Measurements from ENCODE around the gene EHBP1. TPM values are rescaled to one million over a fixed set of nuclear protein-coding genes. Genes with fewer than 3 reads are reported as not detected.

The EHBP1 gene
- total and polyA plus RNA-seq, 2 donors (not counting 3 experiments of a cell fraction or from before 2014, with no cell fraction given): 8.4 to 34.8 TPM

DNA sequence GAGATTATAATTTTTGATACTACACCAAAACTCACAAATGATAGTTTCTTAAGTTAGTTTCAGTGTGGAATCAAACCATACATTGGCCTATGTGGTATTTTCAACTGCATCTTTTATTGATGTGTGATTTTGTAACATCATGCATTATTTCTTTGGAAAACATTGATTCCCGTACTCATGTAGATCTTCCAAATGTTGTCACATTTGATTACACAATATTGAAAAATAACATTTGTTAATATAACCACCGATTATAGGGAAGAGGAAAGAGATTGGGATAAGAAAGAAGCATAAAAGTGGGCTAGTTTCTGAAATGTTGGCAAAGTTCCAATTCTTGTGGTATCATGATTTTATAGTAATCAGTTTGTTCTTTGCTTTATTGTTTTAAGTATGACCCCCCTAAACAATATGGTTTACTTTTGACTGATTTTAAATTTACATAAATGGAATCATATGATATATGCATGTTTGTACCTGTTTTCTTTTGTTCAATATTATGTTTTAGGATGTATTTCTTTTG, 227.9 kb downstream of the EHBP1 start:
- Histone ChIP-seq H3K36me3 (ENCODE audit: control insufficient read depth in 2 of 2, extremely low read depth in 1 of 2, insufficient read depth in 2 of 2, low read length in 2 of 2) (no peaks in the 10 kb centered on the region), H3K4me1 (ENCODE audit: control insufficient read depth, extremely low read depth, insufficient read depth, low read length) (no peaks in the 10 kb centered on the region), H3K4me3 (replicated peaks in 1 of 3; ENCODE audit: insufficient read depth in 1 of 3, low read depth in 1 of 3, low read length in 3 of 3) (no peak overlapping the region), H3K79me2 (ENCODE audit: control insufficient read depth, insufficient read depth, low read length) (no peaks in the 10 kb centered on the region), H3K9me3 (replicated peaks; ENCODE audit: control insufficient read depth, insufficient read depth, low read length) (no peaks in the 10 kb centered on the region), H2AFZ (ENCODE audit: low read depth, low read length) (no peak overlapping the region), H3K27ac (ENCODE audit: insufficient read depth, low read depth, low read length) (no peak overlapping the region), H4K20me1 (replicated peaks; ENCODE audit: control insufficient read depth, extremely low read depth, insufficient read depth, low read length) (no peaks in the 10 kb centered on the region), H3K9ac (replicated peaks; ENCODE audit: extremely low read depth, insufficient read depth, low read length) (no peak overlapping the region), H3K4me2 (ENCODE audit: insufficient read depth, low read length) (no peak overlapping the region), H3K27me3 (ENCODE audit: control insufficient read depth in 2 of 2, insufficient read depth in 2 of 2, low read length in 2 of 2) (no peaks in the 10 kb centered on the region), H3K9me1 (replicated peaks; ENCODE audit: control insufficient read depth, extremely low read depth, insufficient read depth, low read length) (peaks cover 2% of the 10 kb centered on the region)
- intact Hi-C loops (cut with micrococcal nuclease) (no loop called here), dilution Hi-C loops (cut with MboI; ENCODE audit: extremely low pct_ligation_motif_present, low sequenced_read_pairs) (no loop called here)
- no peak for TF ChIP-seq POLR2A (IDR thresholded peaks at IDR 0.05; ENCODE audit: low read depth, low read length)
- TF ChIP-seq, protein P1, sequence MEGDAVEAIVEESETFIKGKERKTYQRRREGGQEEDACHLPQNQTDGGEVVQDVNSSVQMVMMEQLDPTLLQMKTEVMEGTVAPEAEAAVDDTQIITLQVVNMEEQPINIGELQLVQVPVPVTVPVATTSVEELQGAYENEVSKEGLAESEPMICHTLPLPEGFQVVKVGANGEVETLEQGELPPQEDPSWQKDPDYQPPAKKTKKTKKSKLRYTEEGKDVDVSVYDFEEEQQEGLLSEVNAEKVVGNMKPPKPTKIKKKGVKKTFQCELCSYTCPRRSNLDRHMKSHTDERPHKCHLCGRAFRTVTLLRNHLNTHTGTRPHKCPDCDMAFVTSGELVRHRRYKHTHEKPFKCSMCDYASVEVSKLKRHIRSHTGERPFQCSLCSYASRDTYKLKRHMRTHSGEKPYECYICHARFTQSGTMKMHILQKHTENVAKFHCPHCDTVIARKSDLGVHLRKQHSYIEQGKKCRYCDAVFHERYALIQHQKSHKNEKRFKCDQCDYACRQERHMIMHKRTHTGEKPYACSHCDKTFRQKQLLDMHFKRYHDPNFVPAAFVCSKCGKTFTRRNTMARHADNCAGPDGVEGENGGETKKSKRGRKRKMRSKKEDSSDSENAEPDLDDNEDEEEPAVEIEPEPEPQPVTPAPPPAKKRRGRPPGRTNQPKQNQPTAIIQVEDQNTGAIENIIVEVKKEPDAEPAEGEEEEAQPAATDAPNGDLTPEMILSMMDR (IDR thresholded peaks at IDR 0.05; ENCODE audit: extremely low read depth in 1 of 2, insufficient read depth in 1 of 2, low read depth in 1 of 2, low read length in 2 of 2): no peak
- no peak for TF ChIP-seq MYC (IDR thresholded peaks at IDR 0.05; ENCODE audit: low read depth, low read length)
- no TSS peak for BruUV-seq (replicated peaks)
- FAIRE-seq (no peak), DNase-seq (ENCODE audit: low read depth, low spot score) (no peak)
- POLR2A ChIA-PET: no interaction called here
- CTCF ChIA-PET: no interaction called here

DNA sequence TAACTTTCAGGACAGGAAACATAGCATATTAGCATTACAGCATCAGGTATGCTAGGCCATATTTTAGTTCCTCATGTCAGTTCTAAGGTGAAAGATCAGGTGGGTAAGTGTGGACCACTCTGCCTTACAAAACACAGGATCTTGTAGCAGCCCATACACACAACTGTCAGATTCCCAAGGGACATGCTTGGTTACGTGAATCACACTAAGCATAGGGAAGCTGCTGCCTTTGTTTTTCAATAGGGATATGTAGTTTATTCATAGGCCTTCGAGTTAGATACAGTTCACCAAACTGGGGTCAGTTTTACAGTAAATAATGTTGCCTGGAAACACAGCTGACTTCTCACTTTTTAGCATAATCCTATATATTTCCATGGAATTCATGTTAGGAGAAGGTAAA, 229.0 kb downstream of the EHBP1 start:
- intact Hi-C loops (cut with micrococcal nuclease): no loop called here
- H4K20me1 ChIP-seq (replicated peaks; ENCODE audit: control insufficient read depth, extremely low read depth, insufficient read depth, low read length): no peaks in the 10 kb centered on the region
- POLR2A ChIA-PET: no interaction called here
- no peak overlapping the region for H3K4me3 ChIP-seq (replicated peaks in 1 of 3; ENCODE audit: insufficient read depth in 1 of 3, low read depth in 1 of 3, low read length in 3 of 3)
- DNase-seq (ENCODE audit: low read depth, low spot score): no peak
- H3K36me3 ChIP-seq (ENCODE audit: control insufficient read depth in 2 of 2, extremely low read depth in 1 of 2, insufficient read depth in 2 of 2, low read length in 2 of 2): no peaks in the 10 kb centered on the region
- dilution Hi-C loops (cut with MboI; ENCODE audit: extremely low pct_ligation_motif_present, low sequenced_read_pairs): no loop called here
- H2AFZ ChIP-seq (ENCODE audit: low read depth, low read length): no peak overlapping the region
- TF ChIP-seq POLR2AphosphoS5 (IDR thresholded peaks at IDR 0.05; ENCODE audit: insufficient read depth, low read depth, low read length) (no peak), FOS (IDR thresholded peaks at IDR 0.05; ENCODE audit: borderline replicate concordance, insufficient read depth, low read length) (no peak), EZH2 (IDR thresholded peaks at IDR 0.05; ENCODE audit: borderline replicate concordance, low read depth, low read length, severe bottlenecking) (no peak), GATA2 (IDR thresholded peaks at IDR 0.05; ENCODE audit: insufficient read depth, insufficient read length, low read depth, low read length) (no peak), POLR2A (IDR thresholded peaks at IDR 0.05; ENCODE audit: low read depth, low read length) (no peak), MYC (IDR thresholded peaks at IDR 0.05; ENCODE audit: low read depth, low read length) (no peak), JUN (IDR thresholded peaks at IDR 0.05; ENCODE audit: borderline replicate concordance, insufficient read depth, insufficient read length, low read depth) (no peak)
- TF ChIP-seq, protein P1 (IDR thresholded peaks at IDR 0.05; ENCODE audit: extremely low read depth in 1 of 2, insufficient read depth in 1 of 2, low read depth in 1 of 2, low read length in 2 of 2): no peak
- TF ChIP-seq, protein P2, sequence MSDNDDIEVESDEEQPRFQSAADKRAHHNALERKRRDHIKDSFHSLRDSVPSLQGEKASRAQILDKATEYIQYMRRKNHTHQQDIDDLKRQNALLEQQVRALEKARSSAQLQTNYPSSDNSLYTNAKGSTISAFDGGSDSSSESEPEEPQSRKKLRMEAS (IDR thresholded peaks at IDR 0.05; ENCODE audit: insufficient read depth, insufficient read length): no peak
- H3K9me3 ChIP-seq (replicated peaks; ENCODE audit: control insufficient read depth, insufficient read depth, low read length): no peaks in the 10 kb centered on the region
- no peak for FAIRE-seq
- H3K4me2 ChIP-seq (ENCODE audit: insufficient read depth, low read length): no peak overlapping the region
- H3K9ac ChIP-seq (replicated peaks; ENCODE audit: extremely low read depth, insufficient read depth, low read length): no peak overlapping the region
- H3K4me1 ChIP-seq (ENCODE audit: control insufficient read depth, extremely low read depth, insufficient read depth, low read length): no peaks in the 10 kb centered on the region
- peaks cover 2% of the 10 kb centered on the region for H3K9me1 ChIP-seq (replicated peaks; ENCODE audit: control insufficient read depth, extremely low read depth, insufficient read depth, low read length)
- H3K27me3 ChIP-seq (ENCODE audit: control insufficient read depth in 2 of 2, insufficient read depth in 2 of 2, low read length in 2 of 2): no peaks in the 10 kb centered on the region
- no peaks in the 10 kb centered on the region for H3K79me2 ChIP-seq (ENCODE audit: control insufficient read depth, insufficient read depth, low read length)
- CTCF ChIA-PET: interaction anchor here (1.7 kb wide), 1 partner anchor 667 kb away, joined by 3 read pairs; no protein-coding TSS in a partner anchor
- no peak overlapping the region for H3K27ac ChIP-seq (ENCODE audit: insufficient read depth, low read depth, low read length)
- BruUV-seq (replicated peaks): no TSS peak
